Activated T-helper 1 cell treated with Interleukin-2 at 50 U/mL for 16 hours (primary cell): Measurements from ENCODE around the gene KRT82.
"Not testable (repeated sequence)": the region's sequence is repeated elsewhere in the genome, so short reads cannot be mapped to it uniquely, and the experiment has no call there.

Experiments
- DNase-seq: peaks from one replicate; pipeline ENCODE4 v3.0.0-alpha.2; 2020; ENCODE audit warnings: low read depth

The KRT82 gene

DNA sequence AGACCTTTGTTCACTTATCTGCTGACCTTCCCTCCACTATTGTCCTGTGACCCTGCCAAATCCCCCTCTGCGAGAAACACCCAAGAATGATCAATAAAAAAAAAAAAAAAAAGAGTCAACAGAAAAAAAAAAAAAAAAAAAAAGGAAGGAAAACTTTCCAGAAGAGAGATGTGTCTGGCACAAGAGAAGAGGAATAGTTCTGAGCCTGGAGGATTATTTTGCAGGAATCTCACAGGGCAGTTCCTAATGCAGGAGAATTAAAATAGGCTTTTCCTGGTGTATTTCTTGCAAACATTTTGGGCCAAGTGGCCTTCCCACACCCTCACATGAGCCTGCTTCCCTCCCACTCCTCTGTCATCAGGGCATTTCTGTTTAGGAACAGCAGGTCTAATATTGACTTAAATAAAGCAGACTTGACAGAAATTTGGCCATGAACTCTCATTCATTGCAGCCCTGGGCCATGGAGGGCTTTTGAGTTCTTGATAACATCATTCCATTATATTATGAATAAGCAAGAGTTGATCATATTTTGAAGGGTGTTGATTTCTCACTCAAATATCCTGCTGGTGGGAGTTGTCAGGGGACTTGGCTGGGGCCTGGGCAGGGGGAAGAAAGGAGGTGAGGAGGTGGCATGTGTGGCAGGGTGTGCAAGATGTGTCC, 4.6 kb upstream of the KRT82 start:
- DNase-seq: not testable (repeated sequence)

DNA sequence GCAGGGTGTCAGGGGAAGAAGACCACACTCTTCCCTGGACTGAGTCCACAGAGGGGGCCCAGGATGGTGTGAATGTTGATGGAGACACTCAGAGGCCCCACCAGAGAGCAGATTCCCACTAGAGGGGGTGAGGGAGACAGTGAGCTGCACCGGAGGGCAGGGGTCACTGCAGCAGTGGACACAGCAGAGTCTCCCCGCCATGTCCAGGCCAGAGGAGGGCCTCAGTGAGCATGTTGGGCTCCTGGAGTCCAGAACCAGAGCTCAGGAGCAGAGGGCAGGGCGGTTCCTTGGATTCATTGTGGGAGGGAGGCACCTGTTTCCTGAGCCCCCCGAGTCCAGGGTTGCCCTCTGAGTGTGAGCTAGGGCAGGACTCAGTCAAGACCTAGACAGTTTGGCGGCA, 1.8 kb upstream of the KRT82 start:
- no peak for DNase-seq

DNA sequence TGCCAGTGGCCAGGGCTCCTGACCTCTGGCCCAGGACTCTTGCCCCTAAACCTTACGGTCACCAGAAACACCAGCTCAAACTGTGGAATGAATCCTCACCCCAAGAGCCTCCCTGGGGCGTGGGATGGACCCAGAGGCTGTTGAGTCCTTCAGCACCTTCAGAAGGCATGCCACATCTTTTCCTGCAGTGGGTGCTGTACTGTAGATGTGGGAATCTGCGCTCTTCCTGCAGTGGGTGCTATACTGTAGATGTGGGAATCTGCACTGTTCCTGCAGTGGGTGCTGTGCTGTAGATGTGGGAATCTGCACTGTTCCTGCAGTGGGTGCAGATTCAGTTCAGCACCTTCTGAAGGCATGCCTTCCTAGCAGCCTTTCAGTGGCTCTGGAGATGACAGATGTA, 1.2 kb downstream of the KRT82 start:
- DNase-seq: no peak

DNA sequence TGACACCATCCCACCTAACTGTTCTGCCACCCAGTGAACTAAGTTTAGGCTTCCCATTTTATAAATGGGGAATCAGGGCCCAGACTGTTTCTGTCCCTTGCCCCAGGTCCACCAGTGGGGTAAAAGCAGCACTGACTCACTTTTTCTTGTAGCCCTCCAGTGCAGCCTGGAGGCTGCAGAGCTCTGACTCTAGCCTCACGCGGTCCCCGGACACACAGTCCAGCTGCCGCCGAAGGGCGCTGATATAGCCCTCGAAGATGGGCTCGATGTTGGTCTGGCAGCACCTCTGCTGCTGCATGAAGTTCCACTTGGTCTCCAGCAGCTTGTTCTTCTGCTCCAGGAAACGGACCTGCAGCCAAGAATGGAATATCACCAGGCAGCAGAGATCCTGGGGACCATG, 2.6 kb downstream of the KRT82 start:
- no peak for DNase-seq

DNA sequence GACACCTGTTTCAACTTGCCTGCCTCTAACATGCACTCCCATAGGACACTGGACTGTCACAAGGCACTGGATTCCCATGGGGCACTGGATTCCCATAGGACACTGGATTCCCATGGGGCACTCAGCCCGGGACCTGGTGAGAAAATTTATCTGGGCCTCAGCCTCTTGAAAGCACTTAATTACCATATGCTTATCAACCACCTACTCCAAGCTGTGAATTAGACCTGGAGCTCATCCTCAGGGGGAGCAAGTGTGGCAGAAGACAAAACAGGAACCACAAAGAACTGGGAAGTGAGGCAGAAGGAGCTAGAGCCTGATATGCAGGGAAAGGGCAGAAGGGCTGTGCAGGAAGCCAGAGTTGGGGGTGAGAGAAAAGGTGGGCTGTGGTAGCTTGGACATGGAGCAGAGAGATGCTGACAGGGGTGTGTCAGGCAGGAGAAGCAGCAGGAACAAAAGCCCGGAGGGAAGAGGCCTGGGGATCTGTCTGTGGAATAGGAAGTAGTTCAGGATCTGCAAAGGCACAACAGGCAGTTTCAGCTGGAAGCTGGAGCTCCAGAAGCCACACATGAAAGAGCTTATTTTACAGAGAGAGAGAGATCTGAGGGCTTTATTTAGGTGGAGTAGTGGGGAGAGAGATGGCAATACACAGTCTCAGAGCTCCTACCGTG, 3.1 kb downstream of the KRT82 start:
- DNase-seq: no peak

DNA sequence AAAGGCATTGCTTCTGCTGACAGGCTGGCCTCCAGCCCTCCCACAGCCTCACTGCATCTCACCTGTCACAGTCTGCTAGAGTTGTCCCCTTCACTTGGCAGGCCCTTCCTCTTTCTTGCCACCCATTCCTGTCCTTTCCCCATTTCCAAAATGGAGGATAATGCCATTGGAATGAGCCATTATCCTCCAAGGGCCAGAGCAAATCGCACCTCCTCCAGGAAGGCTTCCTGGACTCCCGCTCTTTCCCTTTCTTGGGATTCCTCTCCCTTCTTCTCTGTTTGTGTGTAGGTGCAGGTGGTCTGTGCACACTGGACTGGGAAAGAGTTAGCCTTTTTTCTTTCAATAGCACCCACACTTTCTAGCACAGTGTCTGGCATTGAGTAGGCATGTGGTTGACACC, 3.8 kb downstream of the KRT82 start:
- no peak for DNase-seq

DNA sequence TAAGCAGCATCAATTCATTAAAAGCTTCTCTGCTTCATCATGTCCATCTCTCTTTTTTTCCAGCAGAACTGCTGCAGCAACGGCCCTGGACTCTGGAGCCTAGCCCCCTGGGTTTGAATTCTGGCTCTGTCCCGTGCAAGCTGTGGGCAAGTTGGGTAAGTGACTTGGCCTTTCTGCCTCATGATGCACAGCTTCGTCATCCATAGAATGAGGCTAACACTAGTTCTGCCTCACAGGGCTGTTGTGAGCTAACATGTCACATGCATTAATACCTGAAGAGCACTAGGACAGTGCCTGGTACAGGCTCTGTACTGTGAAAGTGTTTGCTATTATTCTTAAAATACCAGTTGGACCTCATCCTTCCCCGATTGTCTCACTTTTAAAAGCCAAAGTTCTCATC, 4.2 kb downstream of the KRT82 start:
- no peak for DNase-seq

DNA sequence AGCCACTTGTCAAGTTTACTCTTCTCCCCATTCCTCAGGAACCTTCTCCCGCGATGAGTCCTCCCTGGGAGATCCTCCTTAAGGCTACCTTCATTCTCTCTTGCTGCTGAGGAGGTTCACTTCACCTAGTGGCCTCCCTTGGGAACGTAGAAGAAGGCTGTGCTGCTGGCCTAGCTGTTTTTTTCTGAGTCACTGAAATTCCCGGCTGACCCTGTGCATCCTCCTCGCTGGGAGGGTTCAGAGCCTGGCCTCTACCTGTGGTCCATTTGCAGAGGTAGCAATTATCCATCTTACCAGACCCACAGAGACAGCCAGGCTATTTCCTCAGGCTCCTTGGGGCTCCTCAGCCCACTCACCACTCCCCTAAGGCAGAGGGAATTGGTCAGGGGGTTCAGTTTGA, 4.6 kb downstream of the KRT82 start:
- no peak for DNase-seq

DNA sequence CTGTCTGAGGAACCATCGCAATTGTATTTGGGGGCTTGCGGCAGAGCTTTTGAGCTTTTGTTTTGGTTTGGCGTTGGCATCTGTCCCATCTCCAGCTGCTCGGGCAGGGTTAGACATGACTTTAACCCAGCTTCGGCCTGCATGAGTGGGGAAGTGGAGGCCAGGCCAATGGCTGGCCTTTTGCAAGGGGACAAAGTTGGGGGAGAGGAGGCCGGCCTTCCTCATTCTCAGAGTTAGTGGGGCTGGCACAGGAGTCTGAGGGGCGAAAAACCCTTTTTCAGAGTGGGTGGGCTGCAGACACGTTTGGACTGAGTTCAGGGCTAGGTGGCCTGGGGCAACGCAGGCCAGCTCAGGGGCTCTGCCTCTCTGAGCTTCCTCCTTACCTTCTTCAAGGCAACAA, 5.2 kb downstream of the KRT82 start:
- DNase-seq: no peak

DNA sequence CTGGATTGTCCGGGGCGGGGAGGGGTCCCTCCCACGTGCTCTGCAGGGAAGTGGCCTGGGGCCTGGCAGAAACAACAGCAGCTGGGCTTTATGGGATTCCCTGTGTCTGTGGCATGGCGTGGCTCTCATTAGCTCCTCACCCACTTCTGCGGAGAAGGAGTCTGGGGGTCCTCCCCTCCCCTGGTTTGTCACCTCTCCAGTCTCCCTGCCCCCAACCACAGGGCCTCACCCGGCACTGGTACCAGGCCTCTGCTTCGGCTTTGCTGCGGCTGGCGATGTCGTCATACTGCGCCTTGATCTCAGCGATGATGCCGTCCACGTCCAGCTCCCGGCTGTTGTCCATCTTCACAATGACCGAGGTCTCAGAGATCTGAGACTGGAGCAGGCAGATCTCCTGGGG, 6.4 kb downstream of the KRT82 start:
- no peak for DNase-seq

DNA sequence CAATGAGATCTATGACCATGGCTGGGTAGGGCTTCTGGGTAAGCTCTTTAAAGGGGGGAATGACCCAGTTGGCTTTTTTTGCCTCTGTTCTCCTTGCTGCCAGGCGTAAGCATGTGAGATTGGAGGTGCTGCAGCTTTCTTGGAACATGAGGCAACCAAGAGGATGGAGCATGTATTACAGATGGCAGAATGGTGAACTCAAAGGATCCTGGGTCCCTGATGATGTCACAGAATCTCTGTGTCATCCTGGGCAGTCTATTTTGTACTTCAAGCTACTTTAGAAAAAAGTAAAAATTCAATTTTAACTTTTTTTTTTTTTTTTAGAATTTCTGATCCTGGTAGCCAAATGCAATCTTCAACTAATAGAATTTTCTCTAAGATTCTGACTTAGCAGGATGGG, 8.0 kb downstream of the KRT82 start:
- no peak for DNase-seq

DNA sequence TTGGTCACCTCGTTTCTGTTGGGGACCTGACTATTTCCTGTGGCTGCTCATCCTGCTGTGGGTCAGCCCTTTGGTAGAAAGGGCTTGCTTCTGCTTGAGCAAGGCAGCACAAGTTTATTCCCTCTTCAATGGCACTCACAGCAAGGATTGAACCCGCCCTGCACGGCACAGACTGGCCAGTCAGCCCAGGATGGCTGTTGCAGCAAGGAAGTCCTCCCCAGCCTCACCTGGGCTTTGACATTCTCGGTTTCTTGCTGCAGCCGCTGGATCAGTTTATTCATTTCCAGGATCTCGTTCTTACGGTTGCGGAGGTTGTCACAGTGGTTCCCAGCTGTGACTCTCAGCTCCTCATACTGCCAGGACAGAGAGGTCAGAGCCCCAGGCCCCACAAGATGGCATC, 9.5 kb downstream of the KRT82 start:
- DNase-seq: no peak

DNA sequence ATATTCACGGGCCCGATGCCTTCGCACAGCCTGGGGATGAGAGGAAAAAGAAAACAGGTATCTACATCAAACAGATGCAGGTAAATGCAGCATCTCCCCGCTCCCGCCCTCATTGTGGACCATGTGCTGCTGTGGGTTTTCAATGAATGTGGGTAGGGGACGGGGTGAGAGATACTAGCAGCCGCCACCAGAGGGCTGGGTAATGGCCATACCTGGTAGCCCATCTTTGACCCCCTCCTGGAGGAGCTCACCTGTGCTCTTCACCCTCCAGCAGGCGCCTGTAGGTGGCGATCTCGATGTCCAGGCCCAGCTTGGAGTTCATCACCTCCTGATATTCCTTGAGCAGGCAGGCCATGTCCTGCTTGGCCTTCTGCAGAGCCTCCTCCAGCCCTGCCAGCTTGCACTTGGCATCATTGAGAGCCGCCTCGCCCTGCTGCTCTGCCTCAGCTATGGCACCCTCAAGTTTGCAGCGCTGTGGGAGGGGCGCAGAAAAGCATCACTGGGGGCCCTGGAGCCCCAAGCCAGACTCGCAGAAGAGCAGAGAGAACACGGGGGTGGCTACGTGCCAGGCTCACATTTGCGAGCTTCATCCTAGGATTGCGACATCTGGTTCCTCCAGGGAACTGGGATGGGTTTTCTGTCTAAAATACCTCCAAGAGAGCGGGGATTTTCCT, 10.2 kb downstream of the KRT82 start:
- no peak for DNase-seq

DNA sequence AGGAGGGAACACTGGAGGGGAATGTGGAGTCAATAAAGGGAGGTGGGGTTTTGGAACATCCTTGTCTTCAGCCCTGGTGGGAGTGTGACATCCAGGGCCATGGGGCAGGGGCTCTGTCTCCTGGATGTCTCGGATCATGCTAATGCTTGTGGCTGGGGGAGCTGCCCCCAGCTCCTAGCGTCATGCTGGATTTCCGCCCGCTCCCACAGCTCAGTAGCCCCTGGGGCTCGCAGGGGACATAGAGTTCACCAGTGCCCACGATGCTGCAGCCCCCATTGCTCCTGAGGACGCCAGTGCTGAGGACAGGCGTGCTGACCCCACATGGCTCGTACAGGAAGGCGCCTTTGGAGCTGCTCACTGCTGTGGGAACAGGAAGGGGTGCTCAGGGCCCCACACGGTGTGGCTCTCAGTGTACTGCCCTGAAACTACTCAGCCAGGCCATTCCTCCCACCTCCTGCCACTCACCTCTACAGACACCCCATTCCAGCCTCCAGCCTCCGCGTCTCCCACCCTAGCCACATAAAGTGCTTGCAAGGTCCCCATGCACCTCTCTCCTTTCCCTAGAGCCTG, 11.2 kb downstream of the KRT82 start:
- no peak for DNase-seq

DNA sequence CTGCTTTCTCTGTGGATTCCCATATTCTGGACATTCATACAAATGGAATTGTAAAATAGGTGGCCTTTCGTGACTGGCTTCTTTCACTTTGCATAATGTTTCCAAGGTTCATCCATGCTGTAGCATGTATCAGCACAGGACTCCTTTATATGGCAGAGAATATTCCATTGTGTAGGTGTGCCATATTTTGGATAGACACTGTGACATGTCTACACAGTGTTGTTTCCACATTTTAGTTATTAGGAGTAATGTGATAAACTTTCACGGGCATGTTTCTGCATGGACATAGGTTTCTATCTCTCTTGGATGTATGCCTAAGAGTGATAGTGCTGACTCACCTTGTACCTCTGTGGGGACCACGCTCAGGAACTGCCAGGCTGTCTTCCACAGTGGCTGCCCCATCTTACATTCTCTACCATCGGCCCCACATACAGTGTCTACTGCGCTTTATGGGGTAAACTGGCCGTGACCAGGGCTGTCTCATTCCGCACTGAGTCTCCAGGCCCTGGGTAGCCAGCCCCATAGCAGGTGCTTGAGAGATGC, 13.6 kb downstream of the KRT82 start:
- no peak for DNase-seq

DNA sequence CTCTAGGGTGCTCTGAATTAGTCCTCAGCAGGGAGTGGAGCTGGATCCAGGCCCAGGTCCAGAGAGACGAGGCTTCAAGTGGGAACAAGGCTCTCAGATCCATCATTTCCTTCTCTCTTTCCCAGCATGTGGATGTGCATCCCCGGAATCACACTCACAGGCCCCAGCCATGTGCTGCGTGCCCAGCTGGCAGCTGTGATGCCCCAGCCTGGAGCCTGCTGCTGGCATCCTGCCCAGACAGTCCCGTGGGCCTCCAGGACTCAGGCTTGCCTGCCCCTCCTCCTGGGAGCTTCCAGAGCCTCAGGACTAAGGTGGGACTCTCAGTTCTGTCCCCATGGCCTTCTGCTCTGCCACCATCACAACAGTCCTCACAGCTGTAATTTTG, 14.5 kb downstream of the KRT82 start:
- no peak for DNase-seq

DNA sequence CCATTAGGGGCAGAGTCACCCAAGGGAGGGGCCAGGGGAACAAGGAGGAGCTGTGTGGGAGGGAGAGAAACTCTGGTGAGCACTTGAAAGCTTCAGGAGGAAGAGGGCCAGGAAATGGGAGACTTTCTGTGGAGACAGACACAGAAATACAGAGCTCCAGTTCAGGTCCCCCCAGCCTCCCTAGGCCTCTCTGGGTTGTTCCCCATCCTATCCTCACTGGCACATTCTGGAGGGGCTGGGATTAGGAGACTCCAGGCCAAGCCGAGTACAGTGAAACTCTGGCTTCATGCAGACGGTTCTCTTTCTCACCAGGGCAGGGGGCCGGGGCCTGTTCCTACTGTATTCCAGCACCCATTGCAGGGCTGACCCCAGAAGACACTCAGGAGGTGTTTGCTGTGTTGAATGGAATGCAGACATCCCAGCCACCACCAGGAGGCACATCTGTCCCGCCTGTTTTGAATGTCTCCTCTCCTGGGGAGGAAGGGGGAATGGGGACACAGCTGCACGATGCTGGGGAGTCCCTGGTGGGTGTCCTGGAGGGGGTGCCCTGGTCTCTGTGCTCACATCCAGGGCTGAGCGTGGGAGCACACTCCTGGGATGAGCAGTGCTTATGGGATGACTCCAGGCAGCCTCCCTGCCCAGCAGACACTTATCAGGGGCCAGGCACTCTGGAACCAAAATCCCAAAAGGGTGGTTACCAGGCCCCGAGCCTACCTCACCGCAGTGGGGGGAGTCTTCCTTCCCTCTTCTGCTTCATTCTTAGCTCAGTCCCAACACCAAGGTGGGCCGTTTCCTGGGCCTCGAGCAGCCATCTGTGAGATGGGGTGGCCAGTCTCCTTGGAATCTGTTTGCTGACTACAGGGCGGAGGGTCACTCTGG, 15.2 kb downstream of the KRT82 start:
- DNase-seq: no peak

DNA sequence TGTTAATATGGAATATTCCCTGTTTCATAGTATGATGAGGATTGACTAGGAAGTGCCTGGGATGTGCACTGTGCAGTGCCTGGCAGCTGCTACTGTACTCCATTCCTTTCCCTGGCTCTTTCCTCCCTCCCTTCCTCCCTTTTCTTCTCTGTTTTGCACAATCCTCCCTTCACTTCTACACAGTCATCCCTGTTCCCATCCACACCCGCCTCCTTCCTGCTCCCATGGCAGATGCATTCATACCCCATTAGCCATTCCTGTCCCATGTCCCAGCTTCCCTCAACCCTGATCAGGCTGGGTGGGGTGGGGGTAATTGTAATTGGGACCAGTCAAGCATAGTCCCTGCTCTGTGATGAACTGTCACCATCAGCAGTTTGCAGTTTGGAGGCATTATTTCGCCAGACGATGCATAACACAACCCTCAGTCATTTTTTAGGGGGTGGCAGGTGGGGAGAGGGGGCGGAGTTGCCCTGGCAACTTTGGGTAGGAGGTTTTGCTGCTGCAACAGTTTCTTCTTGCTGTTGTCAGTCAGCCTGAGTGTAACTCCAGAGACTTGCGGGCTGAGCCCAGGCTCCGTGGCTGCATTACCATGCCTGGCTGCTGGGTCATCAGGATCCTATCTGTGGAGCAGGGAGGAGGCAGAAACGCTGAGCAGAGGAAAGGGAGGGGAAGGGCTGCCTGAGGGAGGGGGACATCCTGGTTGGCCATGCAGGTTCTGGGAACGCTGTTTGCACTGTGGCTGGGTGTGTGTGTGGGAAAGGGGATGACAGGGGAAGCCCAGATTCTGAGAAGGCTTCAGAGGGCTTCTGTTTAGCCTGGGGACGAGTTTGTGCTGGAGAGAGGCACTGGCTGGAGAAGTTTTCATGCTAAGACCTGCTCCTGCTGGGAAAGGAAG, 16.6 kb downstream of the KRT82 start:
- no peak for DNase-seq

DNA sequence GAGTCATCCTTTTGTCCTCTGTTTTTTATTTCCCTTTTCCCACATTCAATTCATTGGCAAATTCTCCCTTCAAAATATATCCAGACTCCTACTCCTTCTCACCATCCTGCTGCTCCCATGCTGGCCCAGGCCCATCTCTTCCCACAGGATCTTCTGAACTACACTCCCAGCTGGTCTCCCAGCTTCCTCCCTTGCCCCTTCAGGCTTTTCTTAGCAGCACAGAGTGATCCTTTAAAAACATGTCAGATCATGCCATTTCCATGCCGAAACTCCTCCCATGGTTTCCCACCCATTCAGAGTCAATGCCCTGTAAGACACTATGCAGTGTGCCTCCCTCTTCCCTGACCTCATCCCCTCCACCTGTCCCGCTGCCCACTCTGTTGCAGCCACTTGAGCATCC, 18.3 kb downstream of the KRT82 start:
- no peak for DNase-seq

DNA sequence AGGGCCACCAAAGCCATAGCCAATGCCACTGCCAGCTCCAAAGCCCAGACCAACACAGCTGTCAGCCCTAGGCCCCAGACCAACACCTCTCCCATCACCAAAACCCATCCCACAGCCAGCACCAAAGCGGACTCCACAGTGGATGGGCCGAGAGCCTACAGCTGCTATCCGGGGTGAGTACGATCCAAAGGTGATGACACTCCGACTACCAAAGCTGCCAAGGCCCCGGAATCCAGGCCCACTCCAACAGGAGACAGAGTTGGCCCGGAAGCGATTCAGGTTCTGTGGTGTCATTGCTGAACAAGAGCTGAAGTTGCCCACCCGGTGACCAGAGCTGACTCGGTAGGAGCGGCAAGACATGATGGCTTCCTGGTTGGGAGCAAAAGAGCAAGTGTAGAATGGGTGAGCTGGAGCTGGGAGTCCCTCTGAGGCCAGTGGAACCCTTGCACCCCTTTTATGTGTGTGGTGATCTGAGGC, 20.9 kb downstream of the KRT82 start, which contains the start of gene KRT84:
TSS of gene KRT84 (minus strand) at position 427 of the 477 bp plus-strand sequence. CDS start at position 360, 67 bp downstream.
- no peak for DNase-seq

DNA sequence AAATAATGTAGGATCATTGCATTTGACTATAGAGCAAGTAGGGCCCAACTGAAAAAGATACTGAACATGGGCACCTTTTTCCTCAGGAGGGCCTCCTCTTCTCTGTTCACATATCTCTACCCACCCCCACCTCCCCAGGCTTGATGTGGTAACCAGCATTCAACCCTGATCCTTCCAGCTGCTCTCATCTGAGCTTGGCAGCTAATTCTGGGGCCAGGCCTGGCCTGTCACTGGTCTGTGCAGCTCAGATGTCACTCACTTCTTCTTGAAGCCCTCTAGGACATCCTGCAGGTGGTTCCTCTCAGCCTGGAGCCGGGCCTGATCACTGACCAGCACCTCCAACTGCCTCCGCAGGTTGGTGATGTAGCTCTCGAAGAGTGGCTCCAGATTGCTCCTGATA, 22.8 kb downstream of the KRT82 start:
- DNase-seq: no peak
